Type B pancreatic cell (in vitro differentiated cells): Measurements from ENCODE around the gene C12orf60. TPM values are rescaled to one million over a fixed set of nuclear protein-coding genes. Genes with fewer than 3 reads are reported as not detected.

Experiments used
- DNase-seq: peaks from one replicate; pipeline ENCODE4 v3.0.0; 2021; ENCODE audit warnings: mixed read lengths; ENCODE audit not compliant: unreplicated experiment; ENCODE audit errors: extremely low spot score
- H3K27ac Mint-ChIP-seq: 2 replicates; pipeline ENCODE4 v1.8.0; 2021; ENCODE audit warnings: mild to moderate bottlenecking, mixed read lengths
- H3K27me3 Mint-ChIP-seq: 2 replicates; pipeline ENCODE4 v1.8.0; 2021; ENCODE audit warnings: mixed read lengths
- H3K36me3 Mint-ChIP-seq: 2 replicates; pipeline ENCODE4 v1.8.0; 2021; ENCODE audit warnings: mixed read lengths
- H3K4me1 Mint-ChIP-seq: one replicate; pipeline ENCODE4 v1.8.0; 2021; ENCODE audit warnings: mixed read lengths; ENCODE audit not compliant: unreplicated experiment
- H3K4me3 Mint-ChIP-seq: 2 replicates; pipeline ENCODE4 v1.8.0; 2021; ENCODE audit warnings: mild to moderate bottlenecking, mixed read lengths
- H3K9me3 Mint-ChIP-seq: 2 replicates; pipeline ENCODE4 v1.8.0; 2021; ENCODE audit warnings: mixed read lengths
- CTCF ChIP-seq: fragments of 200-600 bp; sonication (generic); conservative IDR thresholded peaks from 2 replicates; pipeline ENCODE4 v1.5.0; 2021; ENCODE audit warnings: antibody characterized with exemption, mild to moderate bottlenecking
- total RNA-seq: library from RNA; stranded (reverse); gene quantifications from 2 replicates; pipeline ENCODE4 v1.2.1, GENCODE V29; 2021; ENCODE audit warnings: low replicate concordance

Gene C12orf60
- total RNA-seq, 1 donor from 2014 or later, result 2.7 TPM

DNA sequence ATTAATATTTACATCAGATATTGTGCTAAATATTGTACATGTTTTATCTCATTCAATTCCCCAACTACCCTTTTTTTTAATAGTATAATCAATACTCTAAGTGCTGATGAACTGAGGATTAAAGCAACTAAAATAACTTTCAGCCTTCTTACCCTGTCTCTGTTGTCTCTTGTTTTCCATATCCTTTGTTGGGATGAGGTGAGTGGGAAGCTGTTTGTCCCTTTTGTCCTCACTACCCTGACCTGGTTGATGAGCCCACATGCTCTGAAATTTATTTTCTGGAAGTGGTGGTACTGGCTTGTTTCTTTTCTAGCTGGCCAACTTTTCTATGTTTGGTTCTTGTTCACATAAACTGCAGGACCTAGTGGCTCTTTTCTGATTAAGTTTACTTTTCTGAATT lies 49.4 kb downstream of the C12orf60 start:
- no peak for DNase-seq
- peaks cover 35% of the 10 kb centered on the region for H3K4me1 Mint-ChIP-seq
- no peak overlapping the region for H3K27ac Mint-ChIP-seq
- no peak overlapping the region for H3K4me3 Mint-ChIP-seq
- H3K27me3 Mint-ChIP-seq, result peaks cover 16% of the 10 kb centered on the region
- H3K9me3 Mint-ChIP-seq, result peaks cover 12% of the 10 kb centered on the region
- TF ChIP-seq CTCF, result no peak
- H3K36me3 Mint-ChIP-seq, result peaks cover 21% of the 10 kb centered on the region

- Mint-ChIP-seq H3K4me3 (no peak overlapping the region), H3K4me1 (peaks cover 29% of the 10 kb centered on the region), H3K27ac (no peak overlapping the region), H3K9me3 (peaks cover 13% of the 10 kb centered on the region), H3K27me3 (peaks cover 10% of the 10 kb centered on the region), H3K36me3 (peaks cover 28% of the 10 kb centered on the region)
- DNase-seq, result no peak
- no peak for TF ChIP-seq CTCF
Measured at GRCh38 chr12:14853961-14854360, 50.5 kb downstream of the C12orf60 start.

- Mint-ChIP-seq H3K4me3 (no peak overlapping the region), H3K27me3 (peaks cover 5% of the 10 kb centered on the region), H3K36me3 (peaks cover 28% of the 10 kb centered on the region), H3K9me3 (peaks cover 13% of the 10 kb centered on the region), H3K4me1 (peaks cover 22% of the 10 kb centered on the region), H3K27ac (peak overlapping the region; percentile 1)
- TF ChIP-seq CTCF, result no peak
- no peak for DNase-seq
Measured at GRCh38 chr12:14854586-14855183, 51.2 kb downstream of the C12orf60 start.

- H3K27me3 Mint-ChIP-seq, result no peaks in the 10 kb centered on the region
- H3K4me3 Mint-ChIP-seq, result no peak overlapping the region
- no peak for DNase-seq
- no peak for TF ChIP-seq CTCF
- peaks cover 8% of the 10 kb centered on the region for H3K4me1 Mint-ChIP-seq
- no peak overlapping the region for H3K27ac Mint-ChIP-seq
- H3K9me3 Mint-ChIP-seq, result peaks cover 14% of the 10 kb centered on the region
- peaks cover 33% of the 10 kb centered on the region for H3K36me3 Mint-ChIP-seq
Measured at GRCh38 chr12:14858513-14858912, 55.0 kb downstream of the C12orf60 start.

GRCh38 chr12:14860490-14860889 lies 57.0 kb downstream of the C12orf60 start:
- Mint-ChIP-seq H3K9me3 (peaks cover 20% of the 10 kb centered on the region), H3K36me3 (peaks cover 43% of the 10 kb centered on the region), H3K27ac (no peak overlapping the region), H3K4me1 (no peaks in the 10 kb centered on the region), H3K4me3 (no peak overlapping the region), H3K27me3 (peaks cover 11% of the 10 kb centered on the region)
- no peak for DNase-seq
- no peak for TF ChIP-seq CTCF
